ENCODE measurements around the gene ABHD3. TPM values are rescaled to one million over a fixed set of nuclear protein-coding genes. Genes with fewer than 3 reads are reported as not detected.

Gene ABHD3
- total RNA-seq, 2 experiments from 2014 or later: 24.1 to 25.4 TPM

GRCh38 chr18:21701621-21702020, 3.0 kb downstream of the ABHD3 start:
- Histone ChIP-seq H3K27ac (ENCODE audit: low read depth in 1 of 2, low read length in 2 of 2) (no peak overlapping the region), H3K4me1 (ENCODE audit: insufficient read depth, low read length) (peaks cover 10% of the 10 kb centered on the region), H3K27me3 (ENCODE audit: control insufficient read depth in 1 of 2, insufficient read depth in 2 of 2, low read length in 2 of 2) (no peaks in the 10 kb centered on the region), H3K4me3 (ENCODE audit: low read length) (no peak overlapping the region), H3K9me3 (ENCODE audit: control insufficient read depth in 1 of 2, insufficient read depth in 1 of 2, low read length in 2 of 2) (no peaks in the 10 kb centered on the region), H3K36me3 (ENCODE audit: insufficient read depth, low read length) (peaks cover 16% of the 10 kb centered on the region)
- Mint-ChIP-seq H3K27ac (no peak overlapping the region), H3K4me3 (no peak overlapping the region), H3K4me1 (ENCODE audit: low read depth) (peaks cover 27% of the 10 kb centered on the region), H3K36me3 (ENCODE audit: low read depth) (peaks cover 58% of the 10 kb centered on the region), H3K9me3 (no peaks in the 10 kb centered on the region), H3K27me3 (no peaks in the 10 kb centered on the region)
- intact Hi-C loops (cut with DNase I, micrococcal nuclease): loop anchor here (2.0 to 10.0 kb wide), 4 partner anchors 15 to 103 kb away; partner anchors contain the start of gene SNRPD1 (in 1 of the 2)
- TF ChIP-seq CTCF (IDR thresholded peaks at IDR 0.05): no peak
- POLR2A ChIA-PET: interaction anchor here (1.0 to 1.3 kb wide), 2 partner anchors 39 to 101 kb away, joined by 3 read pairs; partner anchors contain the start of genes ESCO1 and MIB1
- no peak for DNase-seq
- CTCF ChIA-PET: interaction anchor here (0.8 to 1.0 kb wide), 2 partner anchors 19 to 101 kb away, joined by 3 to 5 read pairs; partner anchors contain the start of gene ESCO1
- ATAC-seq (ENCODE audit: poor library complexity): no peak

GRCh38 chr18:21700528-21701075, 4.0 kb downstream of the ABHD3 start:
- H3K27me3 ChIP-seq (ENCODE audit: control insufficient read depth in 1 of 2, insufficient read depth in 2 of 2, low read length in 2 of 2): no peaks in the 10 kb centered on the region
- ATAC-seq (ENCODE audit: poor library complexity) (no peak), DNase-seq (no peak)
- H3K9me3 ChIP-seq (ENCODE audit: control insufficient read depth in 1 of 2, insufficient read depth in 1 of 2, low read length in 2 of 2): no peaks in the 10 kb centered on the region
- no peak overlapping the region for H3K27ac Mint-ChIP-seq
- peaks cover 8% of the 10 kb centered on the region for H3K4me1 ChIP-seq (ENCODE audit: insufficient read depth, low read length)
- H3K27ac ChIP-seq (ENCODE audit: low read depth in 1 of 2, low read length in 2 of 2): no peak overlapping the region
- H3K4me3 ChIP-seq (ENCODE audit: low read length): no peak overlapping the region
- intact Hi-C loops (cut with DNase I, micrococcal nuclease): loop anchor here (5.0 to 10.0 kb wide), 2 partner anchors 88 to 104 kb away; partner anchors contain the start of gene SNRPD1 (in 1 of the 2)
- no peaks in the 10 kb centered on the region for H3K27me3 Mint-ChIP-seq
- TF ChIP-seq CTCF (IDR thresholded peaks at IDR 0.05): no peak
- peaks cover 16% of the 10 kb centered on the region for H3K36me3 ChIP-seq (ENCODE audit: insufficient read depth, low read length)
- H3K4me3 Mint-ChIP-seq: no peak overlapping the region
- no peaks in the 10 kb centered on the region for H3K9me3 Mint-ChIP-seq
- POLR2A ChIA-PET: interaction anchor here (0.6 to 1.3 kb wide), 2 partner anchors 51 to 100 kb away, joined by 3 to 5 read pairs; partner anchors contain the start of gene ESCO1
- CTCF ChIA-PET: no interaction called here
- H3K4me1 Mint-ChIP-seq (ENCODE audit: low read depth): peaks cover 24% of the 10 kb centered on the region
- peaks cover 65% of the 10 kb centered on the region for H3K36me3 Mint-ChIP-seq (ENCODE audit: low read depth)

DNA sequence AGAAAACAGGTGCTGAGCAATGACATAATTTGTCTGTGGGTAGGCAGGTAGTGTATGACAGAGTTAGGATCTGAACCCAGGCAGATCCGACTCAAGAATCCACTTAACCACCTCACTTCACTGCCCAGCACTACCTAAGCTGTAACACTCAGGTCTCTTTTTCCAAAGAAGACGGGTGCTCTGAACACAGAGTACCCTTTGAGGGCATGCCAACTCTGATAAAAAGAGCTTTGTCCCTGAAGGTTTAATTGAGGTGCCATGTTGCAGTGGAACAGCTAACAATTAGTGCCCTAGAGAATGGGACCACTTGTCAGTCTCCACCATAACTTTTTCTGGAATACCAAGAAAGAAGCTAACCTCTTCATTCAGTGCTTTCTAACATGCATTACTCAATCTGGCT, 11.3 kb downstream of the ABHD3 start:
- Histone ChIP-seq H3K27ac (ENCODE audit: low read depth in 1 of 2, low read length in 2 of 2) (no peak overlapping the region), H3K4me3 (ENCODE audit: low read length) (no peak overlapping the region), H3K9me3 (ENCODE audit: control insufficient read depth in 1 of 2, insufficient read depth in 1 of 2, low read length in 2 of 2) (peaks cover 0 to 8% of the 10 kb centered on the region in 2 experiments), H3K36me3 (ENCODE audit: insufficient read depth, low read length) (peaks cover 32% of the 10 kb centered on the region), H3K27me3 (ENCODE audit: control insufficient read depth in 1 of 2, insufficient read depth in 2 of 2, low read length in 2 of 2) (no peaks in the 10 kb centered on the region), H3K4me1 (ENCODE audit: insufficient read depth, low read length) (no peaks in the 10 kb centered on the region)
- no peak overlapping the region for H3K4me3 Mint-ChIP-seq
- H3K9me3 Mint-ChIP-seq: peaks cover 2% of the 10 kb centered on the region
- H3K27ac Mint-ChIP-seq: no peak overlapping the region
- POLR2A ChIA-PET: interaction anchor here (0.9 kb wide), 1 partner anchor 93 kb away, joined by 3 read pairs; the partner anchor contains the start of gene ESCO1
- no peaks in the 10 kb centered on the region for H3K27me3 Mint-ChIP-seq
- peaks cover 91% of the 10 kb centered on the region for H3K36me3 Mint-ChIP-seq (ENCODE audit: low read depth)
- CTCF ChIA-PET: no interaction called here
- TF ChIP-seq CTCF (IDR thresholded peaks at IDR 0.05): no peak
- DNase-seq (no peak), ATAC-seq (ENCODE audit: poor library complexity) (no peak)
- H3K4me1 Mint-ChIP-seq (ENCODE audit: low read depth): peaks cover 4% of the 10 kb centered on the region
- intact Hi-C loops (cut with DNase I, micrococcal nuclease): no loop called here

Data from CD4-positive, alpha-beta T cell (primary cell).